Peyer's patch (tissue), 4 donors: ENCODE results near the gene NRN1L.

Source experiments
- POLR2A ChIP-seq, 2 donors: fragments of 450-650 bp; IDR thresholded peaks; one replicate each; pipeline ENCODE4 v1.5.1; 2017; ENCODE audit warnings: antibody characterized with exemption in 2 of 2, mild to moderate bottlenecking in 2 of 2, moderate library complexity in 2 of 2
- TF ChIP-seq, protein P1 (sequence below), 6 experiments: fragments of 450-650 bp in 4 of 6; fragments of 200-600 bp in 2 of 6; sonication (generic) in 1 of 6; IDR thresholded peaks; one replicate each; pipeline ENCODE4 v1.5.1; 2017 to 2019; ENCODE audit warnings: antibody characterized with exemption in 6 of 6, mild to moderate bottlenecking in 3 of 6, moderate library complexity in 1 of 6

- TF ChIP-seq, protein P1, sequence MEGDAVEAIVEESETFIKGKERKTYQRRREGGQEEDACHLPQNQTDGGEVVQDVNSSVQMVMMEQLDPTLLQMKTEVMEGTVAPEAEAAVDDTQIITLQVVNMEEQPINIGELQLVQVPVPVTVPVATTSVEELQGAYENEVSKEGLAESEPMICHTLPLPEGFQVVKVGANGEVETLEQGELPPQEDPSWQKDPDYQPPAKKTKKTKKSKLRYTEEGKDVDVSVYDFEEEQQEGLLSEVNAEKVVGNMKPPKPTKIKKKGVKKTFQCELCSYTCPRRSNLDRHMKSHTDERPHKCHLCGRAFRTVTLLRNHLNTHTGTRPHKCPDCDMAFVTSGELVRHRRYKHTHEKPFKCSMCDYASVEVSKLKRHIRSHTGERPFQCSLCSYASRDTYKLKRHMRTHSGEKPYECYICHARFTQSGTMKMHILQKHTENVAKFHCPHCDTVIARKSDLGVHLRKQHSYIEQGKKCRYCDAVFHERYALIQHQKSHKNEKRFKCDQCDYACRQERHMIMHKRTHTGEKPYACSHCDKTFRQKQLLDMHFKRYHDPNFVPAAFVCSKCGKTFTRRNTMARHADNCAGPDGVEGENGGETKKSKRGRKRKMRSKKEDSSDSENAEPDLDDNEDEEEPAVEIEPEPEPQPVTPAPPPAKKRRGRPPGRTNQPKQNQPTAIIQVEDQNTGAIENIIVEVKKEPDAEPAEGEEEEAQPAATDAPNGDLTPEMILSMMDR (IDR thresholded peaks at IDR 0.05): no peak
- TF ChIP-seq POLR2A (IDR thresholded peaks at IDR 0.05): no peak
Observed at GRCh38 chr16:67922740-67923139, 38.1 kb downstream of the NRN1L start.
